HG03520 (cell line): ENCODE measurements around the gene GALNT16.
"Not testable (repeated sequence)": the region's sequence is repeated elsewhere in the genome, so short reads cannot be mapped to it uniquely, and the experiment has no call there.

Experiments
- ATAC-seq: cut with Tn5 transposase; IDR thresholded peaks from one replicate; pipeline ENCODE4 v1.9.1; 2021; ENCODE audit warnings: mild to moderate bottlenecking, moderate library complexity; ENCODE audit not compliant: unreplicated experiment

Gene GALNT16

GRCh38 chr14:69358966-69359365, 99.0 kb downstream of the GALNT16 start:
- no peak for ATAC-seq

- no peak for ATAC-seq
Observed at GRCh38 chr14:69360438-69361108, 100.6 kb downstream of the GALNT16 start.

- ATAC-seq: no peak
Observed at GRCh38 chr14:69363055-69363454, 103.1 kb downstream of the GALNT16 start.

GRCh38 chr14:69363964-69364363, 104.0 kb downstream of the GALNT16 start:
- ATAC-seq: no peak

- ATAC-seq: no peak
Observed at GRCh38 chr14:69364378-69364777, 104.4 kb downstream of the GALNT16 start.

GRCh38 chr14:69366069-69366468, 106.1 kb downstream of the GALNT16 start:
- no peak for ATAC-seq

- no peak for ATAC-seq
Observed at GRCh38 chr14:69366761-69367160, 106.8 kb downstream of the GALNT16 start.

- ATAC-seq: no peak
Observed at GRCh38 chr14:69368381-69368780, 108.4 kb downstream of the GALNT16 start.

- no peak for ATAC-seq
Observed at GRCh38 chr14:69370061-69370460, 110.1 kb downstream of the GALNT16 start.

GRCh38 chr14:69372146-69372545, 112.2 kb downstream of the GALNT16 start:
- ATAC-seq: no peak

- ATAC-seq: no peak
Observed at GRCh38 chr14:69373104-69373503, 113.1 kb downstream of the GALNT16 start.

- no peak for ATAC-seq
Observed at GRCh38 chr14:69374235-69374634, 114.3 kb downstream of the GALNT16 start.

GRCh38 chr14:69375182-69375581, 115.2 kb downstream of the GALNT16 start:
- no peak for ATAC-seq

GRCh38 chr14:69375722-69376121, 115.8 kb downstream of the GALNT16 start:
- no peak for ATAC-seq

- ATAC-seq: no peak
Observed at GRCh38 chr14:69376439-69376838, 116.5 kb downstream of the GALNT16 start.

- no peak for ATAC-seq
Observed at GRCh38 chr14:69378274-69378673, 118.3 kb downstream of the GALNT16 start.

- ATAC-seq: no peak
Observed at GRCh38 chr14:69387311-69387710, 127.4 kb downstream of the GALNT16 start.

GRCh38 chr14:69391400-69391799, 131.4 kb downstream of the GALNT16 start:
- not testable (repeated sequence) for ATAC-seq

- ATAC-seq: no peak
Observed at GRCh38 chr14:69392481-69392880, 132.5 kb downstream of the GALNT16 start.

- ATAC-seq: no peak
Observed at GRCh38 chr14:69395929-69396328, 136.0 kb downstream of the GALNT16 start.

- peak; percentile 80 for ATAC-seq
Observed at GRCh38 chr14:69398053-69398817, 138.3 kb downstream of the GALNT16 start, which contains the start of the genes ERH and SLC39A9. TSS of gene ERH (minus strand) at chr14:69398299. CDS start at chr14:69398233, 66 bp downstream. TSS of gene SLC39A9 (plus strand) at chr14:69398692. CDS start at chr14:69399370, 678 bp downstream.

GRCh38 chr14:69398818-69399210, 138.9 kb downstream of the GALNT16 start:
- peak; percentile 21 for ATAC-seq
